Measurements from ENCODE around the gene POLH. TPM values are rescaled to one million over a fixed set of nuclear protein-coding genes. Genes with fewer than 3 reads are reported as not detected.
A peak's percentile ranks its signal among the peaks of the same experiment; 100 is the strongest.

POLH gene
- total RNA-seq, 1 experiment from 2014 or later = 8.2 TPM

GRCh38 chr6:43629104-43629504, 53.1 kb downstream of the POLH start, which contains the start of gene GTPBP2:
Gene GTPBP2 (minus strand): TSS chr6:43629264. CDS start chr6:43629162, 102 bp downstream.
- Histone ChIP-seq H3K79me2 (ENCODE audit: low read length) (peaks cover 31% of the 10 kb centered on the region), H3K9me3 (ENCODE audit: low read length) (no peaks in the 10 kb centered on the region), H3K9me2 (replicated peaks; ENCODE audit: low read length) (no peaks in the 10 kb centered on the region), H3K4me3 (ENCODE audit: low read length) (peak within 1 kb of the TSS; percentile 100), H3K27ac (ENCODE audit: low read length) (peak within 1 kb of the TSS; percentile 85), H3K36me3 (ENCODE audit: low read depth, low read length) (peaks cover 22% of the 10 kb centered on the region), H3F3A (ENCODE audit: low read length, unreplicated experiment) (no peaks in the 10 kb centered on the region), H3K4me1 (ENCODE audit: insufficient read depth, low read length) (peaks cover 27% of the 10 kb centered on the region), H3K4me2 (ENCODE audit: low read length) (peak within 1 kb of the TSS; percentile 100), H2AFZ (ENCODE audit: low read length) (peak within 1 kb of the TSS; percentile 97), H3K9ac (ENCODE audit: low read length) (peak within 1 kb of the TSS; percentile 92), H3K27me3 (ENCODE audit: low read length) (no peaks in the 10 kb centered on the region), H4K20me1 (ENCODE audit: low read length) (no peaks in the 10 kb centered on the region)
- DNase-seq = peak; percentile 99
- ATAC-seq = peak; percentile 85
- no TSS peak for BruUV-seq (replicated peaks)
- intact Hi-C loops (cut with micrococcal nuclease) = no loop called here
- ChIA-PET POLR2A (ENCODE audit: unreplicated experiment) (interaction anchor here (0.6 to 0.9 kb wide), 6 partner anchors 37 to 1314 kb away, joined by 3 to 11 read pairs (median 4); partner anchors contain the start of genes POLH, VEGFA and XPO5), CTCF (interaction anchor here (0.6 to 0.9 kb wide), 2 partner anchors 21 to 146 kb away, joined by 3 to 6 read pairs; no protein-coding TSS in a partner anchor)
- TF ChIP-seq EZH2phosphoT487 (IDR thresholded peaks at IDR 0.05; ENCODE audit: borderline replicate concordance, low read length) (no peak), CTCF (conservative IDR thresholded peaks at IDR 0.05; ENCODE audit: low read depth, low read length) (no peak)

GRCh38 chr6:43629505-43630300, 53.7 kb downstream of the POLH start:
- H3K4me2 ChIP-seq (ENCODE audit: low read length) = peak overlapping the region; percentile 98
- H3K9ac ChIP-seq (ENCODE audit: low read length) = peak overlapping the region; percentile 73
- no peaks in the 10 kb centered on the region for H3K9me2 ChIP-seq (replicated peaks; ENCODE audit: low read length)
- H3K4me1 ChIP-seq (ENCODE audit: insufficient read depth, low read length) = peaks cover 27% of the 10 kb centered on the region
- H4K20me1 ChIP-seq (ENCODE audit: low read length) = no peaks in the 10 kb centered on the region
- H3K79me2 ChIP-seq (ENCODE audit: low read length) = peaks cover 31% of the 10 kb centered on the region
- no peaks in the 10 kb centered on the region for H3K9me3 ChIP-seq (ENCODE audit: low read length)
- ATAC-seq (peak; percentile 75), DNase-seq (peak; percentile 98)
- peak overlapping the region; percentile 97 for H2AFZ ChIP-seq (ENCODE audit: low read length)
- intact Hi-C loops (cut with micrococcal nuclease) = no loop called here
- no peaks in the 10 kb centered on the region for H3K27me3 ChIP-seq (ENCODE audit: low read length)
- H3K4me3 ChIP-seq (ENCODE audit: low read length) = peak overlapping the region; percentile 76
- POLR2A ChIA-PET (ENCODE audit: unreplicated experiment) = interaction anchor here (0.5 to 0.9 kb wide), 6 partner anchors 54 to 1314 kb away, joined by 3 to 11 read pairs (median 4); partner anchors contain the start of genes POLH and XPO5
- H3F3A ChIP-seq (ENCODE audit: low read length, unreplicated experiment) = no peaks in the 10 kb centered on the region
- CTCF ChIA-PET = interaction anchor here (0.6 to 0.9 kb wide), 2 partner anchors 21 to 145 kb away, joined by 3 to 6 read pairs; no protein-coding TSS in a partner anchor
- BruUV-seq (replicated peaks) = TSS peak; percentile 37
- H3K27ac ChIP-seq (ENCODE audit: low read length) = peak overlapping the region; percentile 85
- peaks cover 16% of the 10 kb centered on the region; the same call in 1 of the 2 replicates for H3K36me3 ChIP-seq (ENCODE audit: low read depth, low read length)
- TF ChIP-seq CTCF (conservative IDR thresholded peaks at IDR 0.05; ENCODE audit: low read depth, low read length) (no peak), EZH2phosphoT487 (IDR thresholded peaks at IDR 0.05; ENCODE audit: borderline replicate concordance, low read length) (no peak), EZH2 (IDR thresholded peaks at IDR 0.05; ENCODE audit: low read length, unreplicated experiment) (no peak)
